AG09319 (cell line): ENCODE data around the gene MITF.

Experiments used
- DNase-seq: peaks from one replicate; pipeline ENCODE4 v3.0.0-alpha.2; 2010; ENCODE audit warnings: low read depth; ENCODE audit errors: extremely low read depth
- TF ChIP-seq, protein P1 (sequence below): IDR thresholded peaks from 2 replicates; pipeline ENCODE4 v1.5.1; 2011; ENCODE audit warnings: low read depth, mild to moderate bottlenecking, inconsistent platforms, low read length, moderate library complexity

MITF gene

DNA sequence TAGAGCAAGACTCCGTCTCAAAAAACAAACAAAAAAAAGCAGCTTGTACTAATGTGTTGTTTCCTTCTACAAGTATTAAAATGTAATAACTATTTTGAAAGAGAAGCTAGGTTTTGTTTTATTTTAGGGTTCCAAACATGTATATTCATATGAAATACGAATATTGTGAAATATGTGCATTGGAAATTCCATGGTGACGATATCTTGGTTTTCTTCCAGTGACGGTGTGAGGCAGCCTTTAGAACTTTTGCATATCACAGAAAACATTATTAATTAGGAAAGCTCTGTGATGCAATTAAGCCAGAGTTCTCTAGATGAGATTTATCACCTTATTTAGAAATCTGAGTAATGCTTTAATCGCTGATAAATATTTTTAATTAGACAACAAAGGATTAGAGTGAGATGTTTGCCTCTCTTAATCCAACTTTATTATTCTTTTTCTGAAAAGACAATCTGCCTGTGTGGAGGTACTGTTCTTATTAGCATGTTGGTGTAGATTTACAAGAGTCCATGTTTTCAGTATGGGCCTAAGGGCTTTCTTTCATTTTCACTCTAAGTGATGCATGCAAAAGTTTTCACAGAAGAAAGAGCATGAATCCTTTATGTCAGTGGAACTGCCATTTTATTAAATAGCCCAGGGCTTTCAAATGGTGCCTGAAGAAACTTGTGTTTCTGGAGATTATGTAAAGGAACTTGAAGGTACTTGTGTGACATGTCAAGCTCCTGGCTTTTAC lies 222.6 kb downstream of the MITF start:
- DNase-seq: no peak
- TF ChIP-seq, protein P1, sequence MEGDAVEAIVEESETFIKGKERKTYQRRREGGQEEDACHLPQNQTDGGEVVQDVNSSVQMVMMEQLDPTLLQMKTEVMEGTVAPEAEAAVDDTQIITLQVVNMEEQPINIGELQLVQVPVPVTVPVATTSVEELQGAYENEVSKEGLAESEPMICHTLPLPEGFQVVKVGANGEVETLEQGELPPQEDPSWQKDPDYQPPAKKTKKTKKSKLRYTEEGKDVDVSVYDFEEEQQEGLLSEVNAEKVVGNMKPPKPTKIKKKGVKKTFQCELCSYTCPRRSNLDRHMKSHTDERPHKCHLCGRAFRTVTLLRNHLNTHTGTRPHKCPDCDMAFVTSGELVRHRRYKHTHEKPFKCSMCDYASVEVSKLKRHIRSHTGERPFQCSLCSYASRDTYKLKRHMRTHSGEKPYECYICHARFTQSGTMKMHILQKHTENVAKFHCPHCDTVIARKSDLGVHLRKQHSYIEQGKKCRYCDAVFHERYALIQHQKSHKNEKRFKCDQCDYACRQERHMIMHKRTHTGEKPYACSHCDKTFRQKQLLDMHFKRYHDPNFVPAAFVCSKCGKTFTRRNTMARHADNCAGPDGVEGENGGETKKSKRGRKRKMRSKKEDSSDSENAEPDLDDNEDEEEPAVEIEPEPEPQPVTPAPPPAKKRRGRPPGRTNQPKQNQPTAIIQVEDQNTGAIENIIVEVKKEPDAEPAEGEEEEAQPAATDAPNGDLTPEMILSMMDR: no peak

DNA sequence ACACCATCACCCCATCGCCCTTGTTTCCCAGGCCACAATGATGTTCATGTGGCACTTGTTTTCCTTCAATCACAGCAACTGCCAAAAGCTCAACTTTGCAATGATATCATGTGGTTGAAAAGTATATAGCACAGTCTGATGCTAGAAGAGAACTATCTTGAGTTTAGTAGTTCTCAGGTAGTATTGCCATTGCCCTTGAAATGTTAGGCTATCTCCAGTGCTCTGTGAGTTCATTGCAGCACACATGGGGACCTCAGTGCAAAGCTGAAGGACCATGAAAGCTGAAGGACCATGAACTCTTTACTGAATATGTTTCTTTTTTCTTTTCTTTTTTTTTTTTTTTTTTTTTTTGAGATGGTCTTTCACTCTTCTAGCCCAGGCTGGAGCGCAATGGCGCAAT lies 224.4 kb downstream of the MITF start:
- DNase-seq: no peak
- TF ChIP-seq, protein P1: no peak

GRCh38 chr3:69967156-69967555 lies 227.9 kb downstream of the MITF start:
- no peak for DNase-seq
- TF ChIP-seq, protein P1: no peak

DNA sequence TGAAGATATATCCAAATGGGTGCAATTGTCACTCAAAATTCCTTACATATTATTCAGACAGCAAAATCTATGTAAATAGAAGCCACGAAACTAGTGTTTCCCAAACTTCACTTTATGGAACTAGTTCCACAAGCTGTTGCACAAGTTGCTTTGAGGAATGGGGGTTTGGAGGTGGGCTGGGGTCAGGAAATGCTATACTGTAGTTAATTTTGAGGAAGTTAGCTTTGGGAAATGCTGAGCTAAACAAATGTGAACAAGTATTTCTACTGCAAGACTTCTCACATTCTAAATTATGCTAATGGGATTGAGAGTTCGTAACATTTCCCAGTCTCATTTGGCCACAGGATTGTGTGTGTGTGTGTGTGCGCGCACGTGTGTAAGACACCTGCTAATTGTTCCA lies 231.6 kb downstream of the MITF start:
- no peak for DNase-seq
- TF ChIP-seq, protein P1: no peak

- TF ChIP-seq, protein P1: no peak
- DNase-seq: no peak
Observed at GRCh38 chr3:69972672-69973071, 233.4 kb downstream of the MITF start.

DNA sequence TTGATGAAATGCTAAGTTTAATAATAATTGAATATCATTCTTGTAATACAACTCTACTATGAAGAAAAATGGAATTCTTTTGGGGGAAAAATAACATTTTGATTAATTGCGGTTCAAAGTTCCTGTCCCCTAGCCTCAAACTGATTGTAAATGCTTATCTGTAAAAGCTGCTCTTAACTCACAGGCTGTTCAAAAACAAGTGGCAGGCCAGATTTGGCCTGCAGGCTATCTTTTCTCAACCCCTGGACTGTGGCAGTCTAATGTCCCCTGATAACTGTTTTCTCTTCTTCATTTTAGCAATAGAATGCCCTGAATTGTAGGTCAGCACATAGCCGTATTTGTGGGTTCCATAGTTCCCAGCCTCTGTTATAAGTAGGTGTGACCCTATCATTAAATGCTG lies 236.8 kb downstream of the MITF start:
- TF ChIP-seq, protein P1: no peak
- no peak for DNase-seq

GRCh38 chr3:69983546-69984265 lies 244.4 kb downstream of the MITF start:
- no peak for DNase-seq
- TF ChIP-seq, protein P1: no peak
